ENCODE measurements around the gene IVL.

IVL gene

GRCh38 chr1:152959801-152960451 is 51.6 kb downstream of the IVL start:
- Histone ChIP-seq H2AFZ (no peak overlapping the region), H3K36me3 (ENCODE audit: control insufficient read depth, insufficient read depth, low read length) (no peaks in the 10 kb centered on the region), H3K4me1 (no peaks in the 10 kb centered on the region), H3K9me3 (ENCODE audit: control insufficient read depth, low read length) (no peaks in the 10 kb centered on the region), H3K9ac (no peak overlapping the region), H3K27me3 (ENCODE audit: control insufficient read depth, insufficient read depth, low read length) (no peaks in the 10 kb centered on the region), H3K4me3 (ENCODE audit: low read depth, low read length) (no peak overlapping the region), H3K4me2 (ENCODE audit: low read length) (no peak overlapping the region), H3K27ac (no peak overlapping the region), H3K79me2 (no peaks in the 10 kb centered on the region)
- TF ChIP-seq CTCF (IDR thresholded peaks at IDR 0.05): no peak

- Histone ChIP-seq H3K4me3 (ENCODE audit: low read depth, low read length) (no peak overlapping the region), H3K9ac (no peak overlapping the region), H3K27ac (no peak overlapping the region), H3K27me3 (ENCODE audit: control insufficient read depth, insufficient read depth, low read length) (no peaks in the 10 kb centered on the region), H3K79me2 (no peaks in the 10 kb centered on the region), H3K9me3 (ENCODE audit: control insufficient read depth, low read length) (no peaks in the 10 kb centered on the region), H3K36me3 (ENCODE audit: control insufficient read depth, insufficient read depth, low read length) (no peaks in the 10 kb centered on the region), H3K4me2 (ENCODE audit: low read length) (no peak overlapping the region), H2AFZ (no peak overlapping the region), H3K4me1 (no peaks in the 10 kb centered on the region)
- TF ChIP-seq CTCF (IDR thresholded peaks at IDR 0.05): no peak
Measured at GRCh38 chr1:152960452-152961044, 52.2 kb downstream of the IVL start.

Measured in parathyroid adenoma (tissue), 2 donors.